HepG2 (cell line): ENCODE measurements around the gene GNAL. TPM values are rescaled to one million over a fixed set of nuclear protein-coding genes. Genes with fewer than 3 reads are reported as not detected.

ENCODE experiments used
- ARNTL ChIP-seq: sonication (generic); formaldehyde crosslinking; IDR thresholded peaks from 2 replicates; pipeline ENCODE4 v1.4.0; 2020; ENCODE audit warnings: mild to moderate bottlenecking, missing genetic modification reagents
- DMAP1 ChIP-seq: IDR thresholded peaks from 2 replicates; pipeline ENCODE4 v1.6.1; 2016
- HMGA1 ChIP-seq: sonication (generic); formaldehyde crosslinking; conservative IDR thresholded peaks from 2 replicates; pipeline ENCODE4 v1.4.0; 2020; ENCODE audit warnings: missing genetic modification reagents
- HNRNPL ChIP-seq: fragments of 200-400 bp; formaldehyde crosslinking; IDR thresholded peaks from 2 replicates; pipeline ENCODE4 v1.6.1; 2017; ENCODE audit warnings: mild to moderate bottlenecking, low read depth, low read length
- IKZF4 ChIP-seq: sonication (generic); formaldehyde crosslinking; IDR thresholded peaks from 2 replicates; pipeline ENCODE4 v1.5.1; 2020; ENCODE audit warnings: borderline replicate concordance, mild to moderate bottlenecking, low read depth, missing genetic modification reagents; ENCODE audit errors: not compliant biosample characterization
- MYC ChIP-seq: sonication (generic); formaldehyde crosslinking; IDR thresholded peaks from 2 replicates; pipeline ENCODE4 v1.9.0; 2021; ENCODE audit warnings: missing genetic modification reagents, borderline replicate concordance
- NFYB ChIP-seq: sonication (generic); formaldehyde crosslinking; IDR thresholded peaks from 2 replicates; pipeline ENCODE4 v1.4.0; 2020; ENCODE audit warnings: missing genetic modification reagents
- POGZ ChIP-seq: sonication (generic); formaldehyde crosslinking; IDR thresholded peaks from 2 replicates; pipeline ENCODE4 v1.4.0; 2020; ENCODE audit warnings: mild to moderate bottlenecking, missing genetic modification reagents
- YEATS2 ChIP-seq: sonication (generic); formaldehyde crosslinking; IDR thresholded peaks from 2 replicates; pipeline ENCODE4 v1.4.0; 2020; ENCODE audit warnings: missing genetic modification reagents, borderline replicate concordance
- YEATS4 ChIP-seq: sonication (generic); formaldehyde crosslinking; IDR thresholded peaks from 2 replicates; pipeline ENCODE4 v1.4.0; 2020; ENCODE audit warnings: missing genetic modification reagents, borderline replicate concordance
- ZBTB20 ChIP-seq: sonication (generic); formaldehyde crosslinking; IDR thresholded peaks from 2 replicates; pipeline ENCODE4 v1.8.1; 2023; ENCODE audit warnings: missing genetic modification reagents, low read depth, mild to moderate bottlenecking, borderline replicate concordance
- ZMYM3 ChIP-seq: sonication (generic); formaldehyde crosslinking; IDR thresholded peaks from 2 replicates; pipeline ENCODE4 v1.5.1; 2020; ENCODE audit warnings: mild to moderate bottlenecking, missing genetic modification reagents
- ZNF224 ChIP-seq: sonication (generic); formaldehyde crosslinking; IDR thresholded peaks from 2 replicates; pipeline ENCODE4 v1.5.0; 2020; ENCODE audit warnings: mild to moderate bottlenecking, missing genetic modification reagents
- ZNF343 ChIP-seq: sonication (generic); formaldehyde crosslinking; IDR thresholded peaks from 2 replicates; pipeline ENCODE4 v1.4.0; 2020; ENCODE audit warnings: mild to moderate bottlenecking, missing genetic modification reagents
- ZNF496 ChIP-seq: sonication (generic); formaldehyde crosslinking; IDR thresholded peaks from 2 replicates; pipeline ENCODE4 v1.8.1; 2023; ENCODE audit warnings: mild to moderate bottlenecking, moderate library complexity, missing genetic modification reagents; ENCODE audit not compliant: insufficient replicate concordance
- ZNF546 ChIP-seq: sonication (generic); formaldehyde crosslinking; conservative IDR thresholded peaks from 2 replicates; pipeline ENCODE4 v1.8.1; 2023; ENCODE audit warnings: mild to moderate bottlenecking, missing genetic modification reagents
- ZNF598 ChIP-seq: sonication (generic); formaldehyde crosslinking; IDR thresholded peaks from 2 replicates; pipeline ENCODE4 v1.5.1; 2020; ENCODE audit warnings: mild to moderate bottlenecking, missing genetic modification reagents, borderline replicate concordance
- ZSCAN21 ChIP-seq: sonication (generic); formaldehyde crosslinking; IDR thresholded peaks from 2 replicates; pipeline ENCODE4 v1.8.0; 2022; ENCODE audit warnings: mild to moderate bottlenecking, missing genetic modification reagents, moderate library complexity, borderline replicate concordance
- polyA plus RNA-seq, 8 experiments: library from polyadenylated mRNA; depleted of rRNA in 3 of 8; stranded (reverse) in 7 of 8; unstranded in 1 of 8; fragments of >200 nt; fragmentation: Illumina TruSeq in 4 of 8; extraction: Trizol in 4 of 8; gene quantifications; 2 replicates each; pipeline versions ENCODE4 v1.2.1 to v1.2.3, GENCODE V29; 2011 to 2016; ENCODE audit warnings: low read depth in 4 of 8, missing spikeins in 1 of 8, mixed read lengths in 1 of 8; ENCODE audit not compliant: insufficient read depth in 1 of 8
- total RNA-seq, 5 experiments: library from RNA; depleted of rRNA; stranded (reverse); fragments of >200 nt; fragmentation: Illumina TruSeq; extraction: Trizol; gene quantifications; 2 replicates each; pipeline ENCODE4 v1.2.3, GENCODE V29; 2016; ENCODE audit warnings: low read depth in 1 of 5
- TF ChIP-seq, protein P1 (sequence below): sonication (generic); formaldehyde crosslinking; IDR thresholded peaks from 2 replicates; pipeline ENCODE4; 2020; ENCODE audit warnings: missing genetic modification reagents, mild to moderate bottlenecking, borderline replicate concordance
- TF ChIP-seq, protein P2 (sequence below): sonication (generic); formaldehyde crosslinking; IDR thresholded peaks from 2 replicates; pipeline ENCODE4 v1.4.0; 2020; ENCODE audit warnings: missing genetic modification reagents, borderline replicate concordance
- TF ChIP-seq, protein P3 (sequence below): sonication (generic); formaldehyde crosslinking; IDR thresholded peaks from 2 replicates; pipeline ENCODE4 v1.4.0; 2020; ENCODE audit warnings: missing genetic modification reagents

Gene GNAL
- total and polyA plus RNA-seq, 2 of the 13 experiments (the other 11 are each of a cell fraction or from before 2014, with no cell fraction given): 0.87 to 1.4 TPM

DNA sequence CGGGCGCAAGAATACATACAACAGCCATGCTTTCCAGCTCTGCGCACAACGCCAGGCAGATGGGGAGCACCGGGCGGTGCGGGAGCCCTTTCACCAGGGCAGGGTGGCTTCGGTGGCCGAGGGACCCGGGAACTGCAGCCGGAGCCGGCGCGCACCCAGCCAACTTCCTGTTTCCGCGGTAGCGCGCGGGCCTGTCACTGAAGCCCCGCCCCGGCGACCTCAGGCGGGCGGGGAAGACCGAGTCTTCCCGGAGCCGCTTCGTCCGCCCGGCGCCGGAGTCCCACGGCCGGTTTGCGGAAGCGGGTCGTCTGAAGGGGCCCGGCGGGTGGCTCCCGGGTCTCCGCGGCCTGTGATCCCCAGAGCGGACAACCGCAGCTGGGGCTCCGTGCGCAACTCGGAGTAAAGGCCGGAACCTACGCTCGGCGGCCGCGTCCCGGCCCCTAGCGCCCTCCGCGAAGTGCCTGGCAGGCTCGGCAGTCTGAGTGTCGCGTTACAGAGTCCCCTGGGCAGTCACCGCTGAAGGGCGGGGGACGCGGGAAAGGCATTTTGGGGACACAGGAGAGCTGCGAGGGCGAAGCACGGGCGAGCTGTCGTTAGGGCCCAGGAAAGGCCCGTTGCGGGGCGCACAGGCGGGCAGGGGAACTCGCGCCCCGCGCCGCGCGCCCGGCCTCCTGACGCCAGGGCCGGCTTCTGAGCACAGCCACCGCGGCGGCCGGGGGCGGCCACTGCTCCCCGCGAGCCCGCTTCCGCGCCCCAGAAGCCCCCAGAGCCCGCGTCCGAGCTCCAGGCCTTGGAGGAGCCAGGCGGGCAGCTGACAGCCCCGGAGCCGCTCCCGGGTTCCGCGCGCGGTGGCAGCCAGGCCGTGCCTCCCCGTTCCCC lies 219.4 kb downstream of the GNAL start, which contains the start of gene MPPE1 (continued):
- TF ChIP-seq, protein P1, sequence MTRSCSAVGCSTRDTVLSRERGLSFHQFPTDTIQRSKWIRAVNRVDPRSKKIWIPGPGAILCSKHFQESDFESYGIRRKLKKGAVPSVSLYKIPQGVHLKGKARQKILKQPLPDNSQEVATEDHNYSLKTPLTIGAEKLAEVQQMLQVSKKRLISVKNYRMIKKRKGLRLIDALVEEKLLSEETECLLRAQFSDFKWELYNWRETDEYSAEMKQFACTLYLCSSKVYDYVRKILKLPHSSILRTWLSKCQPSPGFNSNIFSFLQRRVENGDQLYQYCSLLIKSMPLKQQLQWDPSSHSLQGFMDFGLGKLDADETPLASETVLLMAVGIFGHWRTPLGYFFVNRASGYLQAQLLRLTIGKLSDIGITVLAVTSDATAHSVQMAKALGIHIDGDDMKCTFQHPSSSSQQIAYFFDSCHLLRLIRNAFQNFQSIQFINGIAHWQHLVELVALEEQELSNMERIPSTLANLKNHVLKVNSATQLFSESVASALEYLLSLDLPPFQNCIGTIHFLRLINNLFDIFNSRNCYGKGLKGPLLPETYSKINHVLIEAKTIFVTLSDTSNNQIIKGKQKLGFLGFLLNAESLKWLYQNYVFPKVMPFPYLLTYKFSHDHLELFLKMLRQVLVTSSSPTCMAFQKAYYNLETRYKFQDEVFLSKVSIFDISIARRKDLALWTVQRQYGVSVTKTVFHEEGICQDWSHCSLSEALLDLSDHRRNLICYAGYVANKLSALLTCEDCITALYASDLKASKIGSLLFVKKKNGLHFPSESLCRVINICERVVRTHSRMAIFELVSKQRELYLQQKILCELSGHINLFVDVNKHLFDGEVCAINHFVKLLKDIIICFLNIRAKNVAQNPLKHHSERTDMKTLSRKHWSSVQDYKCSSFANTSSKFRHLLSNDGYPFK (CRISPR knock-in tag): 0 out of 2 replicates have a peak, but pooled peaks have one; percentile 50
- TF ChIP-seq YEATS2 (CRISPR knock-in tag): no peak
- TF ChIP-seq MYC: peak; percentile 63
- TF ChIP-seq ZMYM3 (CRISPR knock-in tag): peak; percentile 16; the same call in 1 of the 2 replicates
- TF ChIP-seq ZBTB20: no peak
- no peak for TF ChIP-seq HMGA1 (CRISPR knock-in tag)
- TF ChIP-seq ZNF496 (CRISPR knock-in tag): no peak
- TF ChIP-seq ZNF343: no peak
- TF ChIP-seq ZSCAN21 (CRISPR knock-in tag): peak; percentile 57; the same call in 1 of the 2 replicates
- TF ChIP-seq IKZF4 (CRISPR knock-in tag): peak; percentile 65
- peak; percentile 56 for TF ChIP-seq POGZ
- peak; percentile 73 for TF ChIP-seq YEATS4 (CRISPR knock-in tag)
- TF ChIP-seq, protein P2, sequence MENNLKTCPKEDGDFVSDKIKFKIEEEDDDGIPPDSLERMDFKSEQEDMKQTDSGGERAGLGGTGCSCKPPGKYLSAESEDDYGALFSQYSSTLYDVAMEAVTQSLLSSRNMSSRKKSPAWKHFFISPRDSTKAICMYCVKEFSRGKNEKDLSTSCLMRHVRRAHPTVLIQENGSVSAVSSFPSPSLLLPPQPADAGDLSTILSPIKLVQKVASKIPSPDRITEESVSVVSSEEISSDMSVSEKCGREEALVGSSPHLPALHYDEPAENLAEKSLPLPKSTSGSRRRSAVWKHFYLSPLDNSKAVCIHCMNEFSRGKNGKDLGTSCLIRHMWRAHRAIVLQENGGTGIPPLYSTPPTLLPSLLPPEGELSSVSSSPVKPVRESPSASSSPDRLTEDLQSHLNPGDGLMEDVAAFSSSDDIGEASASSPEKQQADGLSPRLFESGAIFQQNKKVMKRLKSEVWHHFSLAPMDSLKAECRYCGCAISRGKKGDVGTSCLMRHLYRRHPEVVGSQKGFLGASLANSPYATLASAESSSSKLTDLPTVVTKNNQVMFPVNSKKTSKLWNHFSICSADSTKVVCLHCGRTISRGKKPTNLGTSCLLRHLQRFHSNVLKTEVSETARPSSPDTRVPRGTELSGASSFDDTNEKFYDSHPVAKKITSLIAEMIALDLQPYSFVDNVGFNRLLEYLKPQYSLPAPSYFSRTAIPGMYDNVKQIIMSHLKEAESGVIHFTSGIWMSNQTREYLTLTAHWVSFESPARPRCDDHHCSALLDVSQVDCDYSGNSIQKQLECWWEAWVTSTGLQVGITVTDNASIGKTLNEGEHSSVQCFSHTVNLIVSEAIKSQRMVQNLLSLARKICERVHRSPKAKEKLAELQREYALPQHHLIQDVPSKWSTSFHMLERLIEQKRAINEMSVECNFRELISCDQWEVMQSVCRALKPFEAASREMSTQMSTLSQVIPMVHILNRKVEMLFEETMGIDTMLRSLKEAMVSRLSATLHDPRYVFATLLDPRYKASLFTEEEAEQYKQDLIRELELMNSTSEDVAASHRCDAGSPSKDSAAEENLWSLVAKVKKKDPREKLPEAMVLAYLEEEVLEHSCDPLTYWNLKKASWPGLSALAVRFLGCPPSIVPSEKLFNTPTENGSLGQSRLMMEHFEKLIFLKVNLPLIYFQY (CRISPR knock-in tag): 0 out of 2 replicates have a peak, but pooled peaks have one; percentile 33
- 0 out of 2 replicates have a peak, but pooled peaks have one; percentile 57 for TF ChIP-seq HNRNPL
- TF ChIP-seq, protein P3, sequence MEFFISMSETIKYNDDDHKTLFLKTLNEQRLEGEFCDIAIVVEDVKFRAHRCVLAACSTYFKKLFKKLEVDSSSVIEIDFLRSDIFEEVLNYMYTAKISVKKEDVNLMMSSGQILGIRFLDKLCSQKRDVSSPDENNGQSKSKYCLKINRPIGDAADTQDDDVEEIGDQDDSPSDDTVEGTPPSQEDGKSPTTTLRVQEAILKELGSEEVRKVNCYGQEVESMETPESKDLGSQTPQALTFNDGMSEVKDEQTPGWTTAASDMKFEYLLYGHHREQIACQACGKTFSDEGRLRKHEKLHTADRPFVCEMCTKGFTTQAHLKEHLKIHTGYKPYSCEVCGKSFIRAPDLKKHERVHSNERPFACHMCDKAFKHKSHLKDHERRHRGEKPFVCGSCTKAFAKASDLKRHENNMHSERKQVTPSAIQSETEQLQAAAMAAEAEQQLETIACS (CRISPR knock-in tag): peak; percentile 92
- TF ChIP-seq ZNF598: peak; percentile 57; the same call in 1 of the 2 replicates
- peak; percentile 44; the same call in 1 of the 2 replicates for TF ChIP-seq ZNF224 (CRISPR knock-in tag)
- TF ChIP-seq DMAP1 (CRISPR knock-in tag): peak; percentile 82
- TF ChIP-seq NFYB (CRISPR knock-in tag): peak; percentile 7; the same call in 1 of the 2 replicates
- TF ChIP-seq ZNF546 (CRISPR knock-in tag): peak; percentile 33; the same call in 1 of the 2 replicates
- peak; percentile 41; the same call in 1 of the 2 replicates for TF ChIP-seq ARNTL
